K562 (cell line): Measurements from ENCODE around the gene GPHN. TPM values are rescaled to one million over a fixed set of nuclear protein-coding genes. Genes with fewer than 3 reads are reported as not detected.

Experiments used
- ATAC-seq: fragments of 200-7000 bp; cut with Tn5 transposase; 3 replicates; pipeline ENCODE4 v1.9.1; 2020; ENCODE audit warnings: moderate library complexity
- BruUV-seq: library from RNA; stranded (reverse); fragments of 400-500 nt; replicated peaks from 2 replicates; lab custom pipeline; 2021; lab: Mats Ljungman, UMichigan
- CTCF ChIA-PET: fragments of 300-600 bp; formaldehyde crosslinking; extraction: SDS; loops from one replicate; lab custom pipeline; 2021; ENCODE audit warnings: low intra/inter-chr PET ratio; lab: Yijun Ruan, JAX
- POLR2A ChIA-PET: fragments of 300-600, 350-650 bp; sonication (Branson Sonifier 250); formaldehyde crosslinking; extraction: SDS; loops from one replicate; lab custom pipeline; 2021; ENCODE audit warnings: antibody characterized with exemption, inconsistent platforms; lab: Yijun Ruan, JAX
- DNase-seq, 4 experiments: peaks; one replicate each; pipeline versions ENCODE4 v3.0.0 to v3.0.0-alpha.2; 2011 to 2018; ENCODE audit warnings: low spot score in 3 of 4, mixed read lengths in 3 of 4; ENCODE audit errors: extremely low read depth in 1 of 4
- FAIRE-seq: peaks from 2 replicates; lab custom pipeline; 2011; peaks lifted over from hg19 to GRCh38; lab: Jason Lieb, UNC
- H2AFZ ChIP-seq: 2 replicates; pipeline ENCODE4 v1.6.0; 2011; ENCODE audit warnings: low read depth, low read length, control low read depth, inconsistent platforms
- H3K27ac ChIP-seq: fragments of 200-600 bp; 3 replicates; pipeline ENCODE4 v1.8.0; 2011; ENCODE audit warnings: low read depth, mild to moderate bottlenecking, control low read depth, inconsistent platforms, low read length, moderate library complexity, mixed read lengths; ENCODE audit errors: extremely low read depth
- H3K27me3 ChIP-seq, 2 experiments: fragments of 300-600 bp in 1 of 2; 2 replicates in 1 of 2; 3 replicates in 1 of 2; pipeline versions ENCODE4 v1.6.0 to v1.8.0; 2011; ENCODE audit warnings: inconsistent platforms in 2 of 2, low read length in 2 of 2, mild to moderate bottlenecking in 1 of 2, mixed read lengths in 1 of 2, moderate library complexity in 1 of 2; ENCODE audit not compliant: control insufficient read depth in 2 of 2, insufficient read depth in 2 of 2
- H3K36me3 ChIP-seq: fragments of 300-600 bp; 3 replicates; pipeline ENCODE4 v1.8.0; 2011; ENCODE audit warnings: mild to moderate bottlenecking, low read length, inconsistent platforms; ENCODE audit not compliant: control insufficient read depth, insufficient read depth
- H3K4me1 ChIP-seq, 2 experiments: fragments of 200-600 bp in 1 of 2; replicated peaks in 1 of 2; 2 replicates in 1 of 2; 3 replicates in 1 of 2; pipeline versions ENCODE4 v1.5.1 to v1.8.0; 2011; ENCODE audit warnings: inconsistent platforms in 2 of 2, low read length in 2 of 2, mild to moderate bottlenecking in 1 of 2, mixed read lengths in 1 of 2, moderate library complexity in 1 of 2; ENCODE audit not compliant: control insufficient read depth in 2 of 2, insufficient read depth in 2 of 2
- H3K4me2 ChIP-seq: 2 replicates; pipeline ENCODE4 v1.6.1; 2011; ENCODE audit warnings: low read length, control low read depth, inconsistent platforms, mixed read lengths; ENCODE audit not compliant: insufficient read depth
- H3K4me3 ChIP-seq: fragments of 200-600 bp; sonication (generic), shearing (Covaris generic); 2 replicates; pipeline ENCODE4 v1.5.1; 2016; ENCODE audit warnings: control low read depth, inconsistent platforms
- H3K79me2 ChIP-seq: fragments of 200-600 bp; 3 replicates; pipeline ENCODE4 v1.8.0; 2011; ENCODE audit warnings: low read length, inconsistent platforms; ENCODE audit not compliant: control insufficient read depth, insufficient read depth
- H3K9ac ChIP-seq, 2 experiments: 2 replicates each; pipeline versions ENCODE4 v1.6.0 to v1.6.1; 2011; ENCODE audit warnings: low read depth in 2 of 2, low read length in 2 of 2, control low read depth in 1 of 2, inconsistent platforms in 1 of 2, mild to moderate bottlenecking in 1 of 2, mixed read lengths in 1 of 2; ENCODE audit not compliant: insufficient read depth in 1 of 2
- H3K9me1 ChIP-seq: one replicate; pipeline ENCODE4 v1.6.0; 2011; ENCODE audit warnings: inconsistent platforms, mild to moderate bottlenecking, low read length, moderate library complexity; ENCODE audit not compliant: control insufficient read depth, insufficient read depth
- H3K9me3 ChIP-seq: replicated peaks from 2 replicates; pipeline ENCODE4 v1.5.1; 2011; ENCODE audit warnings: low read depth, low read length, inconsistent platforms; ENCODE audit not compliant: control insufficient read depth, insufficient read depth
- H4K20me1 ChIP-seq: replicated peaks from 2 replicates; pipeline ENCODE4 v1.6.1; 2011; ENCODE audit warnings: low read length, inconsistent platforms, mixed read lengths; ENCODE audit not compliant: control insufficient read depth, insufficient read depth
- BRD9 ChIP-seq: fragments of 450-650 bp; IDR thresholded peaks from 2 replicates; pipeline ENCODE4 v1.6.1; 2018; ENCODE audit warnings: low read depth; ENCODE audit not compliant: partially characterized antibody
- CBFA2T2 ChIP-seq: fragments of 450-650 bp; conservative IDR thresholded peaks from 2 replicates; pipeline ENCODE4 v1.6.1; 2017; ENCODE audit warnings: mild to moderate bottlenecking
- HDAC6 ChIP-seq: IDR thresholded peaks from 2 replicates; pipeline ENCODE4 v1.6.1; 2012; ENCODE audit warnings: low read depth, mild to moderate bottlenecking, control low read depth, inconsistent platforms, low read length, moderate library complexity
- MECOM ChIP-seq: fragments of 250-450 bp; sonication (Bioruptor Pico); IDR thresholded peaks from 2 replicates; pipeline ENCODE4 v1.8.0; 2022; ENCODE audit warnings: inconsistent platforms
- MTA1 ChIP-seq: fragments of 450-650 bp; IDR thresholded peaks from 2 replicates; pipeline ENCODE4 v1.6.1; 2017; ENCODE audit warnings: borderline replicate concordance
- MTA3 ChIP-seq: fragments of 450-650 bp; formaldehyde crosslinking; IDR thresholded peaks from 2 replicates; pipeline ENCODE4 v1.6.1; 2017; ENCODE audit warnings: mild to moderate bottlenecking, borderline replicate concordance
- SIX5 ChIP-seq, 2 experiments: IDR thresholded peaks; 2 replicates each; pipeline ENCODE4 v1.6.1; 2011; ENCODE audit warnings: low read length in 2 of 2, borderline replicate concordance in 1 of 2, low read depth in 1 of 2, mild to moderate bottlenecking in 1 of 2, moderate library complexity in 1 of 2; ENCODE audit not compliant: insufficient read depth in 1 of 2
- SMAD1 ChIP-seq: fragments of 150-350 bp; IDR thresholded peaks from 2 replicates; pipeline ENCODE4 v1.6.1; 2014; ENCODE audit warnings: low read length, low read depth; ENCODE audit not compliant: partially characterized antibody
- TGIF2 ChIP-seq: sonication (generic); formaldehyde crosslinking; IDR thresholded peaks from 2 replicates; pipeline ENCODE4 v1.8.1; 2022; ENCODE audit warnings: mild to moderate bottlenecking, missing genetic modification reagents, moderate library complexity
- U2AF1 ChIP-seq: fragments of 200-400 bp; formaldehyde crosslinking; optimal IDR thresholded peaks from 2 replicates; pipeline ENCODE3; 2017; ENCODE audit warnings: mild to moderate bottlenecking, low read depth, low read length, moderate library complexity
- ZNF12 ChIP-seq: sonication (generic); formaldehyde crosslinking; IDR thresholded peaks from 2 replicates; pipeline ENCODE4 v1.4.0; 2020; ENCODE audit warnings: mild to moderate bottlenecking, missing genetic modification reagents
- ZNF41 ChIP-seq: fragments of 250-450 bp; sonication (Bioruptor Pico); conservative IDR thresholded peaks from 2 replicates; pipeline ENCODE4 v1.4.0; 2020; ENCODE audit warnings: mild to moderate bottlenecking
- ZNF589 ChIP-seq: fragments of 200-800 bp; sonication (Bioruptor generic); IDR thresholded peaks from 2 replicates; pipeline ENCODE4 v1.6.1; 2016; ENCODE audit warnings: low read depth, missing genetic modification characterization, missing compliant biosample characterization
- in situ Hi-C: fragments of 300-500 bp; cut with MboI; formaldehyde crosslinking; loops from 4 replicates; pipeline ENCODE4 v1.15.0; 2018; ENCODE audit warnings: inconsistent platforms, mixed read lengths
- intact Hi-C: fragments of 100-400 bp; cut with micrococcal nuclease; formaldehyde crosslinking; loops from 2 replicates; pipeline ENCODE4 v1.14.2; 2022
- polyA plus RNA-seq, 8 experiments: library from polyadenylated mRNA; depleted of rRNA in 4 of 8; stranded (reverse) in 5 of 8; unstranded in 3 of 8; fragments of >200 nt; fragmentation: Nextera tagmentation in 2 of 8; fragmentation: Illumina TruSeq in 1 of 8; extraction: Ambion mirVana in 2 of 8; extraction: Trizol in 1 of 8; gene quantifications; 2 replicates each; pipeline versions ENCODE4 v1.2.1 to v1.2.3, GENCODE V29; 2011 to 2014; ENCODE audit warnings: inconsistent platforms in 1 of 8, missing spikeins in 1 of 8
- total RNA-seq, 7 experiments: library from RNA; depleted of rRNA in 6 of 7; stranded (reverse); fragments of >200 nt in 6 of 7; fragmentation: Illumina TruSeq in 2 of 7; extraction: Trizol in 2 of 7; gene quantifications; 2 replicates each; pipeline versions ENCODE4 v1.2.1 to v1.2.3, GENCODE V29; 2011 to 2021; ENCODE audit warnings: low replicate concordance in 1 of 7
- TF ChIP-seq, protein P1 (sequence below): fragments of 200-400 bp; formaldehyde crosslinking; IDR thresholded peaks from 2 replicates; pipeline ENCODE4 v1.6.1; 2017; ENCODE audit warnings: mild to moderate bottlenecking, low read depth, low read length, moderate library complexity
- TF ChIP-seq, protein P2 (sequence below): sonication (generic); formaldehyde crosslinking; IDR thresholded peaks from 2 replicates; pipeline ENCODE4 v1.9.0; 2022; ENCODE audit warnings: mild to moderate bottlenecking, missing genetic modification reagents
- TF ChIP-seq, protein P3 (sequence below): fragments of 250-450 bp; sonication (Bioruptor Pico); IDR thresholded peaks from 2 replicates; pipeline ENCODE4 v1.8.0; 2021; ENCODE audit warnings: moderate library complexity, mild to moderate bottlenecking, inconsistent platforms
- TF ChIP-seq, protein P4 (sequence below), 2 experiments: fragments of 250-450 bp in 1 of 2; fragments of 450-650 bp in 1 of 2; sonication (Bioruptor Pico) in 1 of 2; IDR thresholded peaks; 2 replicates each; pipeline versions ENCODE4 v1.6.1 to v1.8.0; 2016 to 2021; ENCODE audit warnings: mild to moderate bottlenecking in 2 of 2, moderate library complexity in 2 of 2, missing compliant biosample characterization in 1 of 2, missing genetic modification characterization in 1 of 2

Gene GPHN
- total and polyA plus RNA-seq, 9 of the 15 experiments (the other 6 are each of a cell fraction or from before 2014, with no cell fraction given) = 5.9 to 16.0 (median 11.4) TPM

DNA sequence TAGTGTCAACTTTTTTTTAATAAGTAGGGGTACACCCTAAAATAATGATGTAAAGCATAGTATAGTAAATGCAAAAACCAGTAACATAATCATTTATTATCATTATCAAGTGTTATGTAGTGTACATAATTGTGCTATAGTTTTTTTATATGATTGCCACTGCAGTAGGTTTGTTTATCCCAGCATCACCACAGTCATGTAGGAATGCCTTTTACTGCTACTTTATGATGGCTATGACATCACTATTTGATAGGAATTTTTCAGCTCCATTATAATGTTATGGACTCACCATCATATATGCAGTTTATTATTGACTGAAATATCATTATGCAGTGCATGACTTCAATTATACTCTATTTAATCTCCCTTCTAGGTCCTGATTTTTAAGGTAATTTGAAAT lies 121.6 kb downstream of the GPHN start (continued):
- TF ChIP-seq, protein P1, sequence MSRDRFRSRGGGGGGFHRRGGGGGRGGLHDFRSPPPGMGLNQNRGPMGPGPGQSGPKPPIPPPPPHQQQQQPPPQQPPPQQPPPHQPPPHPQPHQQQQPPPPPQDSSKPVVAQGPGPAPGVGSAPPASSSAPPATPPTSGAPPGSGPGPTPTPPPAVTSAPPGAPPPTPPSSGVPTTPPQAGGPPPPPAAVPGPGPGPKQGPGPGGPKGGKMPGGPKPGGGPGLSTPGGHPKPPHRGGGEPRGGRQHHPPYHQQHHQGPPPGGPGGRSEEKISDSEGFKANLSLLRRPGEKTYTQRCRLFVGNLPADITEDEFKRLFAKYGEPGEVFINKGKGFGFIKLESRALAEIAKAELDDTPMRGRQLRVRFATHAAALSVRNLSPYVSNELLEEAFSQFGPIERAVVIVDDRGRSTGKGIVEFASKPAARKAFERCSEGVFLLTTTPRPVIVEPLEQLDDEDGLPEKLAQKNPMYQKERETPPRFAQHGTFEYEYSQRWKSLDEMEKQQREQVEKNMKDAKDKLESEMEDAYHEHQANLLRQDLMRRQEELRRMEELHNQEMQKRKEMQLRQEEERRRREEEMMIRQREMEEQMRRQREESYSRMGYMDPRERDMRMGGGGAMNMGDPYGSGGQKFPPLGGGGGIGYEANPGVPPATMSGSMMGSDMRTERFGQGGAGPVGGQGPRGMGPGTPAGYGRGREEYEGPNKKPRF = no peak
- TF ChIP-seq, protein P2, sequence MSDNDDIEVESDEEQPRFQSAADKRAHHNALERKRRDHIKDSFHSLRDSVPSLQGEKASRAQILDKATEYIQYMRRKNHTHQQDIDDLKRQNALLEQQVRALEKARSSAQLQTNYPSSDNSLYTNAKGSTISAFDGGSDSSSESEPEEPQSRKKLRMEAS (CRISPR knock-in tag) = no peak
- TF ChIP-seq, protein P3, sequence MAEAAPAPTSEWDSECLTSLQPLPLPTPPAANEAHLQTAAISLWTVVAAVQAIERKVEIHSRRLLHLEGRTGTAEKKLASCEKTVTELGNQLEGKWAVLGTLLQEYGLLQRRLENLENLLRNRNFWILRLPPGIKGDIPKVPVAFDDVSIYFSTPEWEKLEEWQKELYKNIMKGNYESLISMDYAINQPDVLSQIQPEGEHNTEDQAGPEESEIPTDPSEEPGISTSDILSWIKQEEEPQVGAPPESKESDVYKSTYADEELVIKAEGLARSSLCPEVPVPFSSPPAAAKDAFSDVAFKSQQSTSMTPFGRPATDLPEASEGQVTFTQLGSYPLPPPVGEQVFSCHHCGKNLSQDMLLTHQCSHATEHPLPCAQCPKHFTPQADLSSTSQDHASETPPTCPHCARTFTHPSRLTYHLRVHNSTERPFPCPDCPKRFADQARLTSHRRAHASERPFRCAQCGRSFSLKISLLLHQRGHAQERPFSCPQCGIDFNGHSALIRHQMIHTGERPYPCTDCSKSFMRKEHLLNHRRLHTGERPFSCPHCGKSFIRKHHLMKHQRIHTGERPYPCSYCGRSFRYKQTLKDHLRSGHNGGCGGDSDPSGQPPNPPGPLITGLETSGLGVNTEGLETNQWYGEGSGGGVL = no peak
- TF ChIP-seq, all 486 proteins: peak for 0

DNA sequence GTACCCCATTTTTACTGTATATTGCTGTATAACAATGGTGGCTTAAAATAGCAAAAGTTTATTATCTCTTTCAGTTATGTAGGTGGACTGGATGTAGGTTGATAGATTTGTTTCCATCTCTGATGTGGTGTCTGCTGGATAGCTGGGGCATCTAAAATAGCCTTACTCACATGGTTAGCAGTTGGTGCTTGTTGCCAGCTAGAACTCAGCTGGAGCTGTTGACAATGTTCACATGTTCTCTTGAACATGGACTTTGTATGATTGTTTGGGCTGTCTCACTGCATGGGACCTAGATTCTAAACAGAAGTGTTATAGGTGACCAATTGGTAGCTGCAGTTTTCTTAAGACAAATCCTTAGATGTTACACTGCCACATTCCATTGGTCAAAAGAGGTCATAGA lies 126.9 kb downstream of the GPHN start:
- Histone ChIP-seq H4K20me1 (no peaks in the 10 kb centered on the region), H3K9me3 (no peaks in the 10 kb centered on the region), H3K27me3 (no peaks in the 10 kb centered on the region), H3K9me1 (no peaks in the 10 kb centered on the region), H2AFZ (no peak overlapping the region), H3K4me2 (no peak overlapping the region), H3K4me1 (no peaks in the 10 kb centered on the region), H3K9ac (no peak overlapping the region), H3K79me2 (no peaks in the 10 kb centered on the region), H3K4me3 (no peak overlapping the region), H3K27ac (no peak overlapping the region), H3K36me3 (no peaks in the 10 kb centered on the region)
- intact Hi-C loops (no loop called here), in situ Hi-C loops (loop anchor here (25.0 kb wide), 1 partner anchor 477 kb away; no protein-coding TSS in a partner anchor)
- FAIRE-seq (no peak), DNase-seq (no peak), ATAC-seq (no peak)
- POLR2A ChIA-PET = no interaction called here
- CTCF ChIA-PET = no interaction called here
- no TSS peak for BruUV-seq
- TF ChIP-seq ZNF41 (no peak), BRD9 (no peak), MTA1 (no peak), HDAC6 (no peak), SMAD1 (no peak), MECOM (CRISPR knock-in tag) (no peak), ZNF12 (CRISPR knock-in tag) (no peak), MTA3 (no peak), CBFA2T2 (no peak), U2AF1 (no peak), TGIF2 (CRISPR knock-in tag) (no peak), SIX5 (IDR thresholded peaks at IDR 0.05; ENCODE audit: borderline replicate concordance in 1 of 2, insufficient read depth in 1 of 2, low read depth in 1 of 2, low read length in 2 of 2) (no peak), ZNF589 (no peak)
- TF ChIP-seq, protein P4, sequence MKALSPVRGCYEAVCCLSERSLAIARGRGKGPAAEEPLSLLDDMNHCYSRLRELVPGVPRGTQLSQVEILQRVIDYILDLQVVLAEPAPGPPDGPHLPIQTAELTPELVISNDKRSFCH (CRISPR knock-in tag; IDR thresholded peaks at IDR 0.05) = no peak
- TF ChIP-seq, protein P4 (tag; IDR thresholded peaks at IDR 0.05) = no peak
